DMS153 treated with DMSO at 0.1 percent for 48 hours (cell line): Measurements from ENCODE around the gene RGR.

ENCODE experiments used
- DNase-seq: peaks from one replicate; lab custom pipeline; 2025; ENCODE audit not compliant: unreplicated experiment; lab: John Stamatoyannopoulos, UW

RGR gene, protein sequence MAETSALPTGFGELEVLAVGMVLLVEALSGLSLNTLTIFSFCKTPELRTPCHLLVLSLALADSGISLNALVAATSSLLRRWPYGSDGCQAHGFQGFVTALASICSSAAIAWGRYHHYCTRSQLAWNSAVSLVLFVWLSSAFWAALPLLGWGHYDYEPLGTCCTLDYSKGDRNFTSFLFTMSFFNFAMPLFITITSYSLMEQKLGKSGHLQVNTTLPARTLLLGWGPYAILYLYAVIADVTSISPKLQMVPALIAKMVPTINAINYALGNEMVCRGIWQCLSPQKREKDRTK

DNA sequence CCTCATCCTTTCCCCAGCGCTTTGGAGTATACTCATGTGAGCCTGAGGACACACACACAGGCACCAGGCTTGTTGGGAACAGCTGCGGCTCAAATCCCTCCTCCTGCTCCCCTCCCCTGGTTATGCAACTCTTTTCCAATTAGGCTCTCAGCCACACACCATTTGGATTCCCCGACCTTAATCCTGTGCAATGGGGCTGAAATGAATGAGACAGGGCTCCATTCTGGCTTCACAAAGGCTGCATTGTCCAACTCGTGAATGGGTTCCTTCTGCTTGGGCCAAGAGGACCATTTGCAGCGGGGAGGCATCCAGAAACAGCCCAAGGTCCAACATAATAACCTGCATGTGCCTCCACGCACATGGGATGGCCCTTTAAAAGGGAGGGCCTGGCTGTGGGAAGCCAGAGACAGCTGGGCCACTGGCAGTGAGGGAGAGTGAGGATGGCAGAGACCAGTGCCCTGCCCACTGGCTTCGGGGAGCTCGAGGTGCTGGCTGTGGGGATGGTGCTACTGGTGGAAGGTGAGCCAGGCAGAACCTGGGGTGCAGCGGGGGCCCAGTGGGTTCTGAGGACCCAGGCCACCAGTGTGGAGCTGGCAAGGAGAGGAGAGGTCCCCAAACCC is at the start of gene RGR:
RGR (plus strand) TSS at position 403 of the 620 bp plus-strand sequence; CDS start at position 441, 38 bp downstream.
- no peak for DNase-seq

DNA sequence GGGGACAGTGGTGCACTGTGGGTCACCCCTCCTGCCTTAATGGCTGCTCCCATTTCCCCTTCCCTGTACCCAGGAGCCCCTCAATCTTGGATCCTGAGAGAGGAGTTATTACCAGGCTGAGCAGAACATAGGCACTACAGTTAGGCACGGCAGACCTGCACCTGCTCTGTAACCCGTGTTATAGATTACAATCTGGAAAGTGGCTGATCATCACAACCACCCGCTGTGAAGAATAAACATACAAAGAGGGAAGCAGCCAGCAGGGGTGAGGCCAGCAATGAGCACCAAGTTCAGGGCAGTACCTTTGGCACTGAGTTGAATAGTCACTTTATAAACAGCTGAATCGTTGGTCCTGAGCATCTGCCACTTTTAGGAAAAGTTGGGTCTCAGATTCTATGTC is 48.8 kb upstream of the RGR start:
- DNase-seq: peak; percentile 80

DNA sequence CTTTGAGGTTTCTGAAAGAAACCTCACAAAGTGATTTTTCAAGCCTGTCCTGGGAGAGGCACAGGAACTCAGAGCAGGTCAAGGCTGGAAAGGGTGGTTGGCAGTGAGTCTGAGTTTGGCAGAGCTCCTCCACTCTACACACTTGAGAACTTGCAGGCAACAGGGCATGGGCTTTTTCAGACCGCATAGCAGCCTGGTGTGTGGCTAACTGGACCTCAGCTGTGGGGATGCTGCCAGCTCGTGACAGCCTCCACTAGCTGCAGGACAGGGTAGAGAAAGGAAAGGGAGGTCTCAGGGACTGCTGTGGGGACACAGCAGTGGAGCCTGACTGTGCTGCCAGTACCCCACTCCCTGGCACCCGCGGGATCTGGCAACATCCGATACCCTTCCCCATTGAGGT is 47.9 kb upstream of the RGR start:
- DNase-seq: no peak

DNA sequence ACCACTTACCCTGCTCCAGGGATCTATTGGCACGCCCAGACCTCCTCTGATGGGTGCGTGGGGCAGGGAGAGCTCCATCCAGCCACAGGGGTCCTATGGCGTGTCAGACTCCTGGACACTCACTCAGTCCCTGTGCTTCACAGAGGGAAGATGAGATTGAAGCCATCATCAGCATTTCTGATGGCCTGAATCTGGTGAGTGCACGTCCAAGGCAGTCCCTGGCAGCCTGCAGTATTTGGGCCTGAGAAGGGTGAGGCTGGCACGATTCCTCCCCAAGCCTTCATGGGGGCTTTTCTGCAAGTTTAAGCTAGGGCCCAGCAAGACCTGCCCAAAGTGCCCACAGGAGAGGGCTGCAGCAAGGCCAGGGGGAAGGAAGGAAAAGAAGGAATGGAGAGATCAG is 47.2 kb upstream of the RGR start:
- no peak for DNase-seq

DNA sequence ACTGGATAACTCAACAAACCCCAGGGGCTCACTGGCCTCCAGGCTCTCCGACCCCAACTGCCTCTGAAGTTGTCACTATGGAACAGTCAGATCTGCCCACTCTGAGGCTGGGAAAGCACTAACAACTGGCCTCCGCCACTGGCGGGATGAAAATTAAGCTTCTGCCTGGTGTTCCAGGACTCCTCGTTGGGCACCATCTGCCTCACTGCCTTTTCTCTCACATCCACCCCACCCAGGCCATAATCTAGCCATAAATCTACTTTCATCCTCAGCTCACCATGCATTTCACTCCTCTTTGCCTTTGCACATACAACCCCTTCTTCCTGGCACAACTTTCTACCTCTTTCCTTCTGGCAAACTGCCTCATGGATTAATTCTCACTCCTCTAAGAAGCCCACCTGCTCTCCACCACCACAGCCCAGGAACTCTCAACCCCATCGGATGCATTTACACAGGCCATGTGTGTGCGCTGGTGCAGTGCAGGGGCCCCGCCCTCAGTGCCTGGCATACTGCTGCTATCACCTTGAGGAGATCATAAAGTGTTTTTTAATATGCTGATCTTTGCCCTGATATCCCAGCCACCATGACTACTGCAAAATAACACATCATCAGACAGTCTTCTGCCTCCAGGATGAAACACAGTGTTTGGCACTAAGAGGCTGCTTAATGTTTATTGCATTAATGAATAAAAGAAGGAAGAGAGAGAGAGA is 46.5 kb upstream of the RGR start:
- no peak for DNase-seq

DNA sequence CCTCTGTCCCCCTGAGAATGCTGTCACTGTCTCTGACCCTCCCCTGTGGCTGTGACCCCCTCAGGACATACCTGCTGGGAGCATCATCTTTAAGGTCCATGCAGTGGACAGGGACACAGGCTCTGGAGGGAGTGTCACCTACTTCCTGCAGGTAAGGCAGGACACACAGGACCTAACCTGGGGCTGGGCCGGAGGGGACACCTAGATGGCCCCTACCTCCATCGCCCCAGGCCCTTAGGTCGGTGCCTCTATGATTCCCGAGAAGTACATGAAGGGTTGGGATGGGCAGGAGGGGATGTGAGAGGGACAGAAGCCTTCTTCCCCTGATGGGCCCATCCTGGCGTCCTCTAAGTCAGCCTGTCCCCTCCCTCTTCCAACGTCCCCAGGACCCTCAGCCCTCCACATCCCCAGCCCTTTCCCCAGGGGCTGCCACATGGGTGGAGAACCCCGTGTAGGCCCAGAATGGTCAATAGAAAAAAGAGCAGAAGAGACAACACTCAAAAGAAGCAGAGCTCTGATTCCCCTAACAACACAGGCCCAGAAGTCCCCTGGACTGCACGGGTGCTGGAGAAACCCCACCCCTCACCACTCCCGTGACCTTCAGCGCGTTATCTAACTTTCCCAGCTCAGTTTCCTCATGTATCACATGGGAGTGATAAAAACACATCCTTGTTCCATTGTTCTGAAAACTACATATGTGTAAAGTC is 44.2 kb upstream of the RGR start:
- DNase-seq: no peak

DNA sequence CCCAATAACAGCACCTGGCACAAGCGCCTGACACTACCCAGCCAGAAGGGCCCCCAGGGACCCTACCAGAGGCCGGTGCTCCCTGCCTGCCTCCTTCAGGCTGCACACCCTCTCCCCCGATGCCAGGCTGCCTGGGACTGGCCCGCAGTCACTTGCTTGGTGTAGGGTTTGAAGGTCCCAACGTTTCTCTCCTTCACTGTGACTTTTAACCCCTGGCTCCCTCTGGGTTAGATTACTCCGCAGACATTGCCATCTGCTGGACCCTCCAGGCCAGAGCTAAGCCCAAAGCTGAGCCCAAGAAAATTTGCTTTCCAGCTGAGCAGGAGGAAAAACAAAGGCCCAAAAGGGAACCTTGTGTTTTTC is 43.6 kb upstream of the RGR start:
- no peak for DNase-seq

DNA sequence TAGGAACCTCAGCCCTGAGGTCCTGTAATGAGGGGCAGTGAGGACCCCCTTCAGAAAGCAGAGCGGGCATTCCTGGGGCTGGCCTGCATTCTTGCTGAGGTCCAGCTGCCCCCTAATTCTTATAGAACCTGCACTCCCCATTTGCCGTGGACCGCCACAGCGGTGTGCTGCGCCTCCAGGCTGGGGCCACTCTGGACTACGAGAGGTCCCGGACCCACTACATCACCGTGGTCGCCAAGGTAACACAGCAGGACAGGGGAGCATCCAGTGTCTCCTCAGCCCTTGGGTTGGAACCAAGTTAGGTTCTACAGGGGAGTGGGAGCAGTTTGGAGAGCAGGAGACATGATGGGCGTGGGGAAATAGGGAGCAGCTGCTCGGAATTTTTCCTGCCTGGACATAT is 43.2 kb upstream of the RGR start:
- no peak for DNase-seq

DNA sequence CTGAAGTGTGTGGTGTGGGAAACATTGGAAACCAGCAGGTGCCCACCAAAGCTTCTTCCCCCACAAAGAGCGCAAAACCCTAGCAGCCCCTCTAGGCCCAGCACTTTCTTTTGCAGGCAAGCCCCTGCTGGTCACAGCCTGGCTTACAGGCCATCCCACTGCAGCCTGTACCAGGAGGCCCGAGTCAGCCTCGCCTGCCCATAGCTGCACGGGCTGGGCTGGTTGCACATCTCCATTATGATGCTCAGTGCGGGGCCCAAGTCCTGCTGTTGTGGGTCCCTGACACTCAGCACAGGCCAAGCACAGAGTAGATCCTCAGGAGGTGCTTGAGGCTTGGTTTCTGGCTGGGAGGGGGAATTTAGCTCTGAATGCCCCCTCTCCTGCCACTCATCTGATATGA is 42.5 kb upstream of the RGR start:
- DNase-seq: no peak

DNA sequence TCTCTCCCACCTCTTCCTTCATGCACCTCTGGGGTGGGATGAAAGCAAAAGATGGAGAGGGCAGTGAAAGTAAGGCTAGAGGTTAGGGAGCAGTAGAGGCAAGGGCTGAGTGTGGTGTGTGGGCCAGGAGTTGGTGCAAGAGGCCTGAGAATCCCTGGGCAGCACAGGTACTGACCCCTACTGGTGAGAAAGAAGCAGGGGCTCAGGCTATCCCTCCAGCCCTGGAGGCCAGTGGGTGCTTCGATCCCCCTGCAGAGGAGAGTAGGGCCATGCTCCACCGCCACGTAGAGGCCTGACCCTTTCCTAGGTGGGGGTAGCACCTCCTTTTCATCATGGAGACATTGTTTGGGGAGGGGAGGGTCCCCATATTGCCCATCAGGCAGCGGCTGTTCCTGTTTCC is 40.7 kb upstream of the RGR start:
- DNase-seq: no peak

DNA sequence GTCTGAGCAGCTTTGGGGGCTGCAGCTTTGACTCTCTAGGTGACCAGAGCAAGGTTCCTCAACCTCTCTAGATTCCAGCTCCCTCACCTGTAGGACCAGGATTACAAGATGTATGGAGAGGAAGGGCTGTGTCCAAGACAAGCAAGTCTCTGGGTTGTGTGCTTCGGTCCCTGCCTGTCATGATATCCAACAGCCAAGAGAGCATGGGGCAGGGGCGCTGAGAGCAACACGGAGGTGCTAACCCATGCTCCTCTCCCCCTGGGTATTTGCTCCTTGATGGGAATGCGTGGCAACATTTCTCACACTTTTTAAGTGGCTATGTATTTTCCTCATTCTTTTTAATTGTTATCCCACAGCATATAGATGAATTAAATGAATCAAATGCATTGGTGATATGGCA is 40.2 kb upstream of the RGR start:
- DNase-seq: no peak

DNA sequence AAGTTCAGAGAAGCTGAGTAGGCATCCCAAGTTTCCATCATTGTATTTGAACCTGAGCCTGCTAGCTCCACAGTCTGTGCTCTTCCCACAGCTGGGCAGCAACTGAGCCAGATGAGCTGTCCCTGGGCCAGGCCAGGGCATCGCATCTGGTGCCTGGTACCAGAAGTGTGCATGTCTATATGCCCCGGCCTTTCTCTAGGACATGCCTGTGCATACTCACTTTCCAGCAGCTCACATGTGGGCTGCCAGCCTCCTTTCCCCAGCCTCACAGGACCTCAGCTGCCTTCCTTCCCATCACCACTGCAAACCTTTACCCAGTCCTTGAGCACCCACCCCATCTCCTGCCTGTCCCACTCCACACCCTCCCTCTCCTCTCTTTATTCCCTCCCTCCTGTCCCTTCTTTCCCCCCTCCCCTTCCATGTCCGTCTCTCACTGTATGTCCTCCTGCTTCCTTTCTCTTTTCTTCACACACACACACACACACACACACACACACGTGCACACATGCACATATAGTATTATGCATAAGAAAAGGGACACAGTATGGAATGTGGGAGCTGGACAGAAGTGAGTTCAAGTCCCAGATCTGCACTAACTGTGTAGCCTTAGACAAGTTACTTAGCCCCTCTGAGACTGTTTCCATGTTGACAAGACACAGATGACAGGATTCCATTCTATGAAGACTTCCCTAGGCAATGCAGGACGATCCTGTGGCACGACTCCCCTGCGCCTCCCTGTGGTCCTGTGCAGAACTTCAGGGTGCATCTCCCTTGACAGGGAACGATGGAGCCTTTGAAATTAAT is 39.6 kb upstream of the RGR start:
- peak; percentile 44 for DNase-seq

DNA sequence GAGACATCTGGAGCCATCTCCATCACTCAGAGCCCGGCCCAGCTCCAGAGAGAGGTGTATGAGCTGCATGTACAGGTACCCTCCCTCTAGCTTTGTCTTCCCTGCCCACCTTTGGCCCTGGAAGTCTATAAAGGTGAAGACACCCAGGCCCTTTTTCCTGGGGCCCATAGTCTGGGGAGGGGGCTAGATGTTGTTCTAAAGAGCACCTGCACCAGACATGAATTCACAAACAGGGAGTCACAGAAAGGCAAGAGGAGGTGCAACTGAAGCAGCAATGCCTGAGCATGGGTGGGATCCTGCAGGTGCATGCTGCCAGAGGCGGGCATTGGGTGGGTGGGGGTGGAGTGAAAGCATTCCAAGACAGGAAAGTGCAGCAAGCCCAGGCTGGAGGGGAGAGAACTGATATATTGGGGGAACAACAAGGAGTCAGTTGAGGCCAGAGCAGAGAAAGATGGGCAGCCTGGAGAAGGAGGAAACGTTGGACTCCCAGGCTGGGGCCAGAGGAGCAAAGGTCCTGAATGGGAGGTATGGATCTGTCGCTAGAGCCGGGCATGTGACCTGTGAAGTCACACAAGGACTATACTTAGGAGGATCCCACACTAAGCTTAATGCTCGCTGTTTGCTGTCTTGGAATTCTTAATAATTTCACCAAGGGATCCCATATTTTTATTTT is 38.9 kb upstream of the RGR start:
- no peak for DNase-seq

DNA sequence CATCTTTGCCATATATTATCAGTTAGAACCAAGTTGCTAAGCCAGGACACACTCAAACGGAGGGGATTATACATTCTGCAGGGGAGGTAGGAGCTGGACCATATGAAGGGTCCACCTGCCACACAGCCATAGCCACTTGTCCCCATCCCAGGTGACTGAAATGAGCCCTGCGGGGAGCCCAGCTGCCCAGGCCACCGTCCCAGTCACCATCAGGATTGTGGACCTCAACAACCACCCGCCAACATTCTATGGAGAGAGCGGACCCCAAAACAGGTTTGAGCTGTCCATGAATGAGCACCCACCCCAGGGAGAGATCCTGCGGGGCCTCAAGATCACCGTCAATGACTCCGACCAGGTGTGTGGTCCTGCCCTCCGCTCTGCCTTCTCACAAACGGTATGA is 36.8 kb upstream of the RGR start:
- no peak for DNase-seq

DNA sequence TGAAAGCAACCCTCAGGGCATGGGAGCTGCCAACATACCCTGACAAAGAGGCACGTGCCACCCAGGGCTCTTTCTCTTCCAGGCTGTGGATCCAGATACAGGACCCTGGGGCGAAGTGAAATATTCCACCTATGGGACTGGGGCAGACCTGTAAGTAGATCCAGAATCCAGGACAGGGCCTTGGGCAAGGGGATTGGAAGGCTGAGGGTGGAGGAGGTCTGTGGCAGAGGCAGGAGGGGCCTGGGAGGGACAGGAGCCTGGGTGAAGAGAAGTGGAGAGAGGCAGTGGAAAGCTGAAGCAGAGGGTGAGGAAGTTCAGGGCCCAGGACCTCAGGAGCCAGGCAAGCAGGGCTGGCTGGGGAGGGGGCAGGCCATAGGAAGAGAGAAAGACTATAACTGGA is 33.3 kb upstream of the RGR start:
- no peak for DNase-seq

DNA sequence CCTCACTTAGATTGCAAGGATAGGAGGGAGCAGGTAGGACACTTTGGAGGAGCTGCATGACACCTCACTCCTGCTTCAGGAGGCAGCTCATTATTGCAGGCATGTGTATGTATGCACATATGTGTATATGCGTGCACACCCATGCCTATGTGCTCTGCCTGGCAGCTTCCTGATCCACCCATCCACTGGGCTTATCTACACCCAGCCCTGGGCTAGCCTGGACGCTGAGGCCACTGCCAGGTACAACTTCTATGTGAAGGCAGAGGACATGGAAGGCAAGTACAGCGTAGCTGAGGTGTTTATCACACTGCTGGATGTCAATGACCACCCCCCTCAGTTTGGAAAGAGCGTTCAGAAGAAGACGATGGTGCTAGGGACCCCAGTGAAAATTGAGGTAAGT is 32.8 kb upstream of the RGR start:
- DNase-seq: no peak

DNA sequence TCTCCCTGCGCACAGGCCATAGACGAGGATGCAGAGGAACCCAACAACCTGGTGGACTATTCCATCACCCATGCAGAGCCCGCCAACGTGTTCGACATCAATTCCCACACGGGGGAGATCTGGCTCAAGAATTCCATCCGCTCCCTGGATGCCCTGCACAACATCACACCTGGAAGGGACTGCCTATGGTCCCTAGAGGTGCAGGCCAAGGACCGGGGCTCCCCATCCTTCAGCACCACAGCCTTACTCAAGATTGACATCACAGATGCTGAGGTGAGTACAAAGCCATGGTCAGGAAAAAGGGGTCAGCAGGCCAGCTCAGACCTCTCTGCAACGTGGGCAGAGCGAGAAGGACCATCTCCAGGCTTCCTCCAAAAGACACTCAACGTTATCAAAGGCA is 31.8 kb upstream of the RGR start:
- DNase-seq: no peak

DNA sequence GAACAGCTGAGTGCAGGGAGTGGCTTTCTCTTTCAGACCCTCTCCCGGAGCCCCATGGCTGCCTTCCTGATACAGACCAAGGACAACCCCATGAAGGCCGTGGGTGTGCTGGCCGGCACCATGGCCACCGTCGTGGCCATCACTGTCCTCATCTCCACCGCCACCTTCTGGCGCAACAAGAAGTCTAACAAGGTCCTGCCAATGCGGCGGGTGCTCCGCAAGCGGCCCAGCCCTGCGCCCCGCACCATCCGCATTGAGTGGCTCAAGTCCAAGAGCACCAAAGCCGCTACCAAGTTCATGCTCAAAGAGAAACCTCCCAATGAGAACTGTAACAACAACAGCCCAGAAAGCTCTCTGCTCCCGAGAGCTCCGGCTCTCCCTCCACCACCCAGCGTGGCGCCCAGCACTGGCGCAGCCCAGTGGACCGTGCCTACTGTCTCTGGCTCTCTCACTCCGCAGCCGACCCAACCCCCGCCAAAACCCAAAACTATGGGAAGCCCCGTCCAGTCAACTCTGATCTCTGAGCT is 30.7 kb upstream of the RGR start:
- DNase-seq: no peak

DNA sequence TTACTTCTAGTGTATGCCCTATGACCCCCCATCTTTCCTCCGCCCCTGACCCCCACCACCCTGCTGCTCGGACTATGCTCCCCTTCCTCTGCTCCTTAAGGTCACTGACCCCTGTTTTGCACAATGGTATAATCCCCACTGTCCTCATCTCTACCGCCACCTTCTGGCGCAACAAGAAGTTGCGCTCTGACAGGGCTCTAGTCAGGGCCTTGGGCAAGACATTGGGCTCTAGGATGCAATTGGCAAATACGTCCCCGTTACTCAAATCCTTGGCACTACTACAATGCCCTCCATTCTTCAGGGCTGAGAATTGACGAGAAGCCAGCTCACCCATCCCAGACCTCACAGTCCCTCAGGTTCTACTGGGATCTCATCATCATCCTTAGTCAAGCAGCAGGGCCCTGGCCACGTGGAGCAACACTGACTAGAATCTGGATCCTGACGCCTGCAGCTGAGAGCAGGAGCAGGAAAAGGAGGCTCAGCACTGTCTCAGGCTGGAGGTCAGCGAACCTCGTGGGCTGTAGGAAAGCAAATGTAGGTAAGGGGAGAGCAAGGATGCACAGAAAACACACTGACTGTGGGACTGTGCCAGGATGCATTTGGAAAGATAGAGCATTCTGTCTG is 30.1 kb upstream of the RGR start:
- DNase-seq: no peak

DNA sequence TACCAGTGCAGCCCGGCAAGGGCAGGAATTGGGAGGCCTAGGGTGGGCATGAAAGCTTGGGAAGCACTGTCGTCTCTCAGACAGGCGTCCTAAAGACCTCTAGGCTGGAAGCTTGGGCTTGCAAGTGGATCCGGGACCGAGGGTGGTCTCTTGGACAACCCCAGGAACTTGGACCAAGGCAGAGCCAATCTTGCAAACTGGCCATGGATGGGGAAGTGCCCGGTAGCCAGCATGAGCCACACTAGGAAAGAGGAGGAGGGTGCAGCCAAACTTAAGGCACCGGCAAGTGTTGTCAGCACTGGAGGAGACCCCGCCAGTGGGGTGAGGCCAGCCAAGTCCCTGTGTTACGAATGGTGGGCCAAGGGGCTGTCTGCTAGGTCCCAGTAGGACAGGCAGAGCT is 28.0 kb upstream of the RGR start:
- no peak for DNase-seq
